Caco-2 (cell line): ENCODE results near the gene MED9. TPM values are rescaled to one million over a fixed set of nuclear protein-coding genes. Genes with fewer than 3 reads are reported as not detected.

Experiments used
- BruUV-seq: library from RNA; stranded (reverse); fragments of 400-500 nt; replicated peaks from 2 replicates; lab custom pipeline; 2021; lab: Mats Ljungman, UMichigan
- CTCF ChIA-PET: fragments of 300-600 bp; sonication (Branson Sonifier 250); formaldehyde crosslinking; loops from one replicate; lab custom pipeline; 2022; ENCODE audit warnings: antibody characterized with exemption; lab: Charles Lee
- POLR2A ChIA-PET: fragments of 300-600 bp; sonication (Branson Sonifier 250); formaldehyde crosslinking; loops from one replicate; lab custom pipeline; 2022; ENCODE audit warnings: antibody characterized with exemption; lab: Charles Lee
- DNase-seq, 2 experiments: peaks; one replicate each; pipeline versions ENCODE4 v3.0.0 to v3.0.0-alpha.2; 2020 to 2022
- H3K27me3 ChIP-seq: replicated peaks from 2 replicates; pipeline ENCODE4 v1.6.0; 2011; ENCODE audit warnings: low read length; ENCODE audit not compliant: control insufficient read depth, insufficient read depth
- H3K36me3 ChIP-seq: 2 replicates; pipeline ENCODE4 v1.5.1; 2011; ENCODE audit warnings: low read length; ENCODE audit not compliant: control insufficient read depth, insufficient read depth
- H3K4me1 ChIP-seq: fragments of 250-450 bp; sonication (Bioruptor Pico); 2 replicates; pipeline ENCODE4 v1.5.1; 2020; ENCODE audit warnings: mild to moderate bottlenecking
- H3K4me3 ChIP-seq: 2 replicates; pipeline ENCODE4 v1.5.1; 2011; ENCODE audit warnings: low read depth, mild to moderate bottlenecking, control low read depth, low read length
- H3K9me3 ChIP-seq: fragments of 250-450 bp; sonication (Bioruptor Pico); 2 replicates; pipeline ENCODE4 v1.5.1; 2020; ENCODE audit warnings: mild to moderate bottlenecking, moderate library complexity
- H3K27ac Mint-ChIP-seq: one replicate; pipeline ENCODE4 v1.8.0; 2022; ENCODE audit warnings: mixed read lengths; ENCODE audit not compliant: unreplicated experiment
- H3K27me3 Mint-ChIP-seq: one replicate; pipeline ENCODE4 v1.8.0; 2022; ENCODE audit warnings: mixed read lengths; ENCODE audit not compliant: insufficient read depth, unreplicated experiment
- H3K36me3 Mint-ChIP-seq: one replicate; pipeline ENCODE4 v1.8.0; 2022; ENCODE audit warnings: mild to moderate bottlenecking, mixed read lengths; ENCODE audit not compliant: insufficient read depth, unreplicated experiment
- H3K4me1 Mint-ChIP-seq: one replicate; pipeline ENCODE4 v1.8.0; 2022; ENCODE audit warnings: low read depth, mixed read lengths; ENCODE audit not compliant: unreplicated experiment
- H3K4me3 Mint-ChIP-seq: one replicate; pipeline ENCODE4 v1.8.0; 2022; ENCODE audit warnings: mild to moderate bottlenecking, moderate library complexity, mixed read lengths; ENCODE audit not compliant: unreplicated experiment
- H3K9me3 Mint-ChIP-seq: one replicate; pipeline ENCODE4 v1.8.0; 2022; ENCODE audit warnings: mixed read lengths; ENCODE audit not compliant: unreplicated experiment
- CTCF ChIP-seq, 2 experiments: fragments of 200-600 bp in 1 of 2; IDR thresholded peaks; 1 replicate in 1 of 2; 2 replicates in 1 of 2; pipeline versions ENCODE4 v1.5.1 to v1.8.0; 2011 to 2022; ENCODE audit warnings: antibody characterized with exemption in 1 of 2, control low read depth in 1 of 2, inconsistent platforms in 1 of 2, low read depth in 1 of 2, low read length in 1 of 2, mild to moderate bottlenecking in 1 of 2, moderate library complexity in 1 of 2; ENCODE audit not compliant: insufficient read depth in 1 of 2, severe bottlenecking in 1 of 2, unreplicated experiment in 1 of 2
- intact Hi-C: fragments of 100-400 bp; cut with micrococcal nuclease; formaldehyde crosslinking; loops from one replicate; pipeline ENCODE4 v1.10.0; 2022; ENCODE audit not compliant: unreplicated experiment
- total RNA-seq: library from RNA; stranded (reverse); gene quantifications from 2 replicates; pipeline ENCODE4 v1.2.3, GENCODE V29; 2022

The MED9 gene
- total RNA-seq, 1 experiment from 2014 or later: 24.9 TPM

DNA sequence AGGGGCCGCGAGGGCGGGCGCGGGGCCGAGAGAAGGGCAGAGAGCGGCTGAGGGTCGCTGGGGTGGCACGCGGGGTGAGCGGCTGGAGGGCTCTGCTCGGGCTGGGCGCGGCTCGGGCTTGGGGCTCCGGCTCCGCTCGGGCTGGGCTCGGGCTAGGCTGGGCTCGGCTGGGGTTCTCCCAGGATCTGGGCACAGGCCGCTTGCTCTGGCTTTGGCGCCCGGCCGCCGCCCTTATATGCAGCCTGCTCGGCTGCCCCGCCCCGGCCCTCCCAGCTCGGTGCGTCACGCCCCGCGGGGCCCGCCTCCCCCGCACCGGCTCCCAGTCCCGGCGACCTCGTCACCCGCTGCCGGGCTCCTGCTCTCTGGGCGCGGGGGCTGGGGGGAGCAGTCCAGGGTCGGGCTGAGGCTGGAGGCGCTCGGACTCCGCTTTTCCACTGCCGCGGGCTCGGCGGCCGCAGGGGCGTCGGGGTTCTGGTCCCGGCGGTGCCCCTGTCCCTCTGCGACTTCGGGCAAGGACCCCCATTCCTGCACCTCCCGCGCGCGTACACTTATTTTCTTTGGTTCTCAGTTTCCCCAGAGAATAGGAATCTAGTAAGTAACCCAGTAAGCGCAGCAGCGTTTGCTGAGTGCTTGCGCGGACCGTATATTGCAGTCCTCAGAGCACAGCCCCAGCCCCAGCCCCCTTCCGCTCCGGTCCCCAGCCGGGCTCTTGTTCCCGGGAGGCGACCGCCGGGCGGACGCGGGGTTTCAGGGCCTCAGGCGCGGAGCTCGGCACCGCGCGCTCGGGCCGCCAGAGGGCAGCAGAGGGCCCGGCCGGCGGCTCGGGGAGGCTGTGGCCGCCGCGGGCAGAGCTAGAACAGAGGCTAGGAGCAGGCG is 19.6 kb downstream of the MED9 start, which contains the start of gene RASD1:
TSS of gene RASD1 (minus strand) at position 207 of the 876 bp plus-strand sequence. CDS start 214 bp downstream, outside the sequence.
- Histone ChIP-seq H3K9me3 (no peaks in the 10 kb centered on the region), H3K4me1 (peaks cover 4% of the 10 kb centered on the region; the same call in 1 of the 2 replicates), H3K27me3 (no peaks in the 10 kb centered on the region), H3K36me3 (no peaks in the 10 kb centered on the region), H3K4me3 (peak within 1 kb of the TSS; percentile 91)
- no TSS peak for BruUV-seq
- Mint-ChIP-seq H3K9me3 (no peaks in the 10 kb centered on the region), H3K27me3 (no peaks in the 10 kb centered on the region), H3K4me3 (peak within 1 kb of the TSS; percentile 92), H3K4me1 (peaks cover 12% of the 10 kb centered on the region), H3K36me3 (peaks cover 40% of the 10 kb centered on the region), H3K27ac (peak within 1 kb of the TSS; percentile 74)
- ChIA-PET POLR2A (interaction anchor here (0.5 to 2.3 kb wide), 33 partner anchors 13 to 650 kb away, joined by 3 to 38 read pairs (median 4); partner anchors contain the start of gene PEMT), CTCF (interaction anchor here (0.6 to 3.5 kb wide), 35 partner anchors 10 to 425 kb away, joined by 3 to 52 read pairs (median 4); partner anchors contain the start of gene PEMT)
- peak; percentile 56 to 94 for TF ChIP-seq CTCF (IDR thresholded peaks at IDR 0.05; ENCODE audit: insufficient read depth in 1 of 2, low read depth in 1 of 2, low read length in 1 of 2, severe bottlenecking in 1 of 2, unreplicated experiment in 1 of 2)
- intact Hi-C loops: loop anchor here (1.0 to 2.0 kb wide), 6 partner anchors 20 to 145 kb away; partner anchors contain the start of gene MED9
- peak; percentile 88 to 96 for DNase-seq

- no peak for DNase-seq
- Histone ChIP-seq H3K9me3 (no peaks in the 10 kb centered on the region), H3K36me3 (no peaks in the 10 kb centered on the region), H3K4me3 (peak overlapping the region; percentile 91), H3K4me1 (peaks cover 4% of the 10 kb centered on the region; the same call in 1 of the 2 replicates), H3K27me3 (no peaks in the 10 kb centered on the region)
- no peak for TF ChIP-seq CTCF (IDR thresholded peaks at IDR 0.05; ENCODE audit: insufficient read depth in 1 of 2, low read depth in 1 of 2, low read length in 1 of 2, severe bottlenecking in 1 of 2, unreplicated experiment in 1 of 2)
- no peak overlapping the region for H3K27ac Mint-ChIP-seq
- peaks cover 32% of the 10 kb centered on the region for H3K36me3 Mint-ChIP-seq
- no peaks in the 10 kb centered on the region for H3K9me3 Mint-ChIP-seq
- BruUV-seq: no TSS peak
- H3K4me1 Mint-ChIP-seq: peaks cover 12% of the 10 kb centered on the region
- H3K4me3 Mint-ChIP-seq: peak overlapping the region; percentile 92
- POLR2A ChIA-PET: interaction anchor here (0.6 to 2.3 kb wide), 13 partner anchors 12 to 339 kb away, joined by 3 to 38 read pairs (median 5); partner anchors contain the start of gene PEMT
- H3K27me3 Mint-ChIP-seq: no peaks in the 10 kb centered on the region
- intact Hi-C loops: loop anchor here (2.0 kb wide), 2 partner anchors 20 to 50 kb away; partner anchors contain the start of gene MED9
- CTCF ChIA-PET: interaction anchor here (0.6 to 3.5 kb wide), 30 partner anchors 14 to 422 kb away, joined by 3 to 52 read pairs (median 4); partner anchors contain the start of gene PEMT
These were observed 20.5 kb downstream of the MED9 start for GRCh38 chr17:17497065-17497844.
